Dedifferentiated amniotic fluid mesenchymal stem cell (primary cell): ENCODE results near the gene COA8.
"Not testable (repeated sequence)": the region's sequence is repeated elsewhere in the genome, so short reads cannot be mapped to it uniquely, and the experiment has no call there.

Source experiments
- DNase-seq: peaks from one replicate; pipeline ENCODE4 v3.0.0-alpha.2; 2016; ENCODE audit errors: extremely low spot score

The COA8 gene

DNA sequence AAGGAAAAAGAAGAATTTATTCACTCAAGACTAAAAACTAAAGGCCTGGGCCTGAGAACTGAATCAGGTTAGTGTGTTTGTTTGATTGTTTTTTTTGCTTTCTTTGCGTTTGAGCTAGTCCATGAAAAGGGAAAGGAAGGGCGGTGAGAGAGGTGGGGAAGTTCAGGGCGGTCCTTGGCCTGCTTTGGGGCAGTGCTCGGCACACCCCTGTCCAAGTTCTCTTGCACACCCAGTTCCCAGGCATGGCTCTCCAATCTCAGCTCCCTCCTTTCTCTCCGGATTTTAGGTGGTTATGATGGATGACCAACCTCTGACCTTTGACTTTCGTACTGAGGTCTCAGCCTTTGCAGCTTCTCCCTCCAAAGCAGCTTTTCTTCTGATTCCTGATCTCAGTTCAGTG is 11.3 kb downstream of the COA8 start:
- no peak for DNase-seq

GRCh38 chr14:103574707-103575285 is 12.0 kb downstream of the COA8 start:
- no peak for DNase-seq

DNA sequence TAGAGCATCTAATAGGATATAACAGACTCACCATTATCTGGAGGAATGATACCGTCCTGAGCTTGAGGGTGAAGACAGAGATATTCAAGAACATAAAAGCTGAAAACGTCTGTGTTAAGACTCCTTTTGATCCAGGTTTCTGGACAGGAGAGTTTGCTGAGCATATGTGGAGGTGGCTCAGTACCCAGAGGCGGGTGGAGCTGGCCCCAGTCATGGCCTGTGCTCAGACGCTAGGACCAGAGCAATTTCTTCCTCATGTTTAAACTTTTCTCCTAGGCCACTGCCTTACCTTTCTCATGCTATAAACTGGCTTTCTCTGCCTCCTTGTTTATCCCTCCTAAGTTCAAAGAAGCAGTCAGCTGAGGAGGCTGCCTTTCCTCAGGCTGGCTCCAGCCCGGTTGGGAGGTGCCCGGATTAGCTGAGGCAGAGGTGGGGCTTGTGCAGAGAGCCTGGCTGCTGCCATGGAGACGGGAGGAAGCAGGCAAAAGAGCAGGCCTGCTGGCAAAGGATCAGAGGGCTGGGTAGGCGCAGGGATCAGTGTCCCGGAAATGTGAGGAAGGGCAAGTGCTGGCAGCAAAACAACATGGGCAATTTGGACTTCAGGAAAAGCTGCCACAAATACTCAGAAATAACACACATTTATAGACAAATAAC is 13.7 kb downstream of the COA8 start:
- DNase-seq = peak; percentile 89

- no peak for DNase-seq
These were observed 15.8 kb downstream of the COA8 start for GRCh38 chr14:103578401-103579075.

DNA sequence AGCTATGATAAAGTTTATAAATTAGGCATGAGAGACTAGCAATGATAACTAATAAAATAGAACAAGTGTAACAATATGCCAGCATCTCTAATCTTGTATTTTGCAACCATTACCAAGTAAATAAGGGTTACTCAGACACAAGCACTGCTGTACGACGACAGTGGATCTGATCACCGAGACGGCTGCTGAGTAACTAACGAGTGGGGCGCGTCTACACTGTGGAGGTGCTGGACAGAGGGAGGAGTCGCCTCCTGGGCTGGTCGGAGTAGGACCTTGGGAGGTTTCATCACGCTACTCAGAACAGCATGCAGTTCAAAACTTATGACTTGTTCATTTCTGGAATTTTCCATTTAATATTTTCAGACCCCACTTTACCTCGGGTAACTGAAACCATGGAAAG is 18.4 kb downstream of the COA8 start:
- DNase-seq = no peak

- no peak for DNase-seq
These were observed 19.4 kb downstream of the COA8 start for GRCh38 chr14:103581954-103582703.

- no peak for DNase-seq
These were observed 21.7 kb downstream of the COA8 start for GRCh38 chr14:103584326-103584915.

GRCh38 chr14:103593577-103593976 is 30.8 kb downstream of the COA8 start:
- DNase-seq = no peak

GRCh38 chr14:103594265-103594664 is 31.5 kb downstream of the COA8 start:
- DNase-seq = peak; percentile 50

DNA sequence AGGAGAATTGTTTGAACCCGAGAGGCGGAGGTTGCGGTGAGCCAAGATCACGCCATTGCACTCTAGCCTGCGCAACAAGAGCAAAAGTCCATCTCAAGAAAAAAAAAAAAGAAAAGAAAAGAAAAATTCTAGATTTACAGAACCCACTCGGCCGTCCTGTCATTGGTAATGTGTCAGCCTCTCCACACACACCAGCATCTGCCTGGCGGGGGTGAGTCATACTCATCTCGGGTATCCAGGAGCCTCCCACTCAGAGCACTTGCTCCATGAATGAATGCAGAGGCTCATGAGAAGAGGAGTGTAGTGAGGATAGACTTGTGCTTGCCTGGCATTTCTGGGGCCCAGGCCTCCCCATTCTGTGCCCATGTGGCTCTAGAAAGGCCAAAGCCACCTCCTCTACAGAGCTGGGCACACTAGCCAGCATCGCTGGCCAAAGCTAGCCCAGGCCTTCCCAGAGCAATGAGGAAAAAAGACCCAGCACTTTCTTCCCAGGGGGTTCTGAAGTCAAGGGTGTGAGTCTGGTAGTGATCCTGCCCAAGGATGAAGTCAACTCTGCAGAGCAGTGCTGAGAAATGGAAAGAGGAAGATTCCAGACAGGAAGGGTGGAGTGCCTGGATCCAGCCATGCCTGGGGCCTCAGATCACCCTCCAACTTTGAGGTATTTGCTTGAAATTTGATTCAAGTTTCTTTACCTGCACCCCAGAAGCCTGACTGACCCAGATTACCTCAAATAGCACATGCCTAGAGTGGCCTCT is 35.0 kb downstream of the COA8 start:
- peak; percentile 85 for DNase-seq

DNA sequence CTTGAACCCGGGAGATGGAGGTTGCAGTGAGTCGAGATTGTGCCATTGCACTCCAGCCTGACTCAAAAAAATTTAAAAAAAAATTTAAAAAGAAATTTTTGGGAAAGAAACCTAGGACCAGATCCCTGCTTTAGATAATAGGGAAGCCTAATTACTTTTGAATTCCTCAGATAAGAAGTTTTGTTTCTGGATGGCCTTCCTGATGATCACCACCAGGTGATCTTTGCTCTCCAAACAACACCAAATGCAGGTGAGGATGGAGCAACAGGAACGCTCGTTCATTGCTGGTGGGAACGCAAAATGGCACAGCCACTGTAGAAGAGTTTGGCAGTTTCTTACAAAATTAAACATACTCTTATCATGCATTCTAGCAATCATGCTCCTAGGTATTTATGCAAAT is 37.7 kb downstream of the COA8 start:
- DNase-seq = no peak

DNA sequence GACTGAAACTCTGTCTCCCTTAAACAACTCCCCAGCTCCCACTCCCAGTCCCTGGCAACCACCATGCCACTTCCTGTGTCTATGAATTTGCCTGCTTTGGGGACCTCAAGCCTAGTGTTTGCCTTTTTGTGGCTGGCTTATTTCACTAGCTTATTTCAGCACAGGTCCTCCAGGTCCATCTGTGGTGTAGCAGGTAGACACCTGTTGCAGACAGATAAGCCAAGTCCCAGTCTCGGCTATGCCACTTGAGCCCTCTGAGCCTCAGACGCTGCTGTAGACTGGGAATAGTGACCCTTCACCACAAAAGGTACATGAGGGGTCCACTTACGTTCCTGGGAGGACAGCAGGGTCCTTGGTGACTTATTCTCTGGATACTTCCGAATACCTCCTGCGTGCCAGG is 41.9 kb downstream of the COA8 start:
- DNase-seq = no peak

DNA sequence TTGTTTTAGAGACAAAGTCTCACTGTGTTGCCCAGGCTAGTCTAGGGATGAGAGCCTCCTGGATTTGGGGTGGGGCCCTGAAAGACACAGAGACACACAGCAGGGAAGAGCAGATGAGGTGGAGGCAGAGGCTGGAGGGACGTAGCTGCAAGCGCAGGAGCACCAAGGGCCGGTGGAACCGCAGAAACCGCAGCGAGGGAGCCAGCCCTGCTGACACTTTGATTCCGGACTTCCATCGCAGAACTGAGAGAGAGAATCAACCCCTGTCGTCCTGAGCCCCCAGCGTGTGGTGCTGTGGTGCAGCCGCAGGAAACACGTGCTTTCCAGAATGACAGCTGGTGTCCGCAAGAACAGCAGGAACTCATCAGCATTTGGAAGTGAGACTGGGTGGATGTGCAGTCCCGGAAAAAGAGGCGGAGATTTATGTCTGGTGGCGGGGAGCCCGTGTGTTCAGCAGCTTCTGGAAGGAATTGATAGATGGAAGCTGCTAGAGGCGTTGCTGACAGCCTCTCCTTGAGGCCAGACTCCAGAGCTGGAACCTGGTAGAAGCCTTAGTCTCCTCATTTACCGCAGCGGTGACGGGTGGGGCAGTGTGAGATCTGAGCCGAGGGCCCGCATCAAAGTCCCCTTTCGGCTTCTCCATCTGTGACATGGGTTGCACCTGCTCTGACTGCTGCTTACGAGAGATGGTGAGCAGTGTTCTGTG is 44.4 kb downstream of the COA8 start:
- peak; percentile 68 for DNase-seq

DNA sequence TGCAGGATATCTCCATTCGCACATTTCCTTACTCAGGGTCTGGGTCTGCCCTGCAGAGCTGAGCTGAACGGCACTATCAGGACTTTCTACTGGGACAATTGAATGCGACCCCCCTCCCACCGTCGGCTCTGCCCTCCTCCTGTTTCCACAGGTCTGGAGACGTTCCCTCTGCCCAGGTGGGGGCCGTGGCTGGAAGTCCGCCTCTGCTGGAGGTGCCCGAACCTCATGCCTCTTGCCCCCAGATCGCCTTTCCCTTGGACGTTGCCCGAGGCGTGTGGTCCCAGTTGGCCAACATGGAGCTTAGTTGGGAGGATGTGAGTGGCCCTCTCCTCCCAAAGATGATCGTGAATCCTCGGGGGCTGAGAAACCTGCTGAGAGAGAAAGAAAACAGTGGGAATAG is 45.1 kb downstream of the COA8 start:
- DNase-seq = no peak

- DNase-seq = not testable (repeated sequence)
These were observed 46.3 kb downstream of the COA8 start for GRCh38 chr14:103609081-103609480.

- DNase-seq = no peak
These were observed 48.5 kb downstream of the COA8 start for GRCh38 chr14:103611215-103611614.

GRCh38 chr14:103613517-103613916 is 50.8 kb downstream of the COA8 start:
- no peak for DNase-seq

DNA sequence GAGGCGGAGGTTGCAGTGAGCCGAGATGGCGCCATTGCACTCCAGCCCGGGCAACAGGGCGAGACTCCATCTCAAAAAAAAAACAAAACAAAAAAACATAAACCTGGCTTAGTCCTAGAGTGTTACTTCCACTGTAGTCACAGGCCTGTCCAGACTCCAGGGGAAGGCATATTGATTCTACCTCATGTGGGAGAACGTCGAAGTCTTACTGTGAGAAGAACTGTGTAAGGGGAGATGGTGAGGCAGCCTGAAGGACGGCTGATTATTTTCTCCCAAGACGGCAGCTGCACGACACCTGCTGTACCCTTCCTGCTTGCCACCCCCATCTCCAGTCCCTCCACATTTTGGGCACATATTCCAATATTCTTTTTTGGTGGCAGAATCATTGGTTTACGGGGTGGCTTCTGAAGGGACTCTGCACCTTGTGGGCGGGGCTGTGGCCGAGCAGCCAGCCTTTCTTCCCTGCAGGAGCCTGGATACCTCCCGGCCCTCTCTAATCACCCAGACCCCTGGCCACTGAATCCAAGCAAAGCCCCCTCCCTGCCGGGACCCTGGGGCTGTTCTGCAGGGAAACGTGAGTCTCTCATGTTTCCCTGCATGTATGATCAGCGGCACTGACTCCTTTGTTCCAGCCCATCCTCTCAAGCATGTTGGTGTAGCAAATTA is 54.0 kb downstream of the COA8 start:
- no peak for DNase-seq

DNA sequence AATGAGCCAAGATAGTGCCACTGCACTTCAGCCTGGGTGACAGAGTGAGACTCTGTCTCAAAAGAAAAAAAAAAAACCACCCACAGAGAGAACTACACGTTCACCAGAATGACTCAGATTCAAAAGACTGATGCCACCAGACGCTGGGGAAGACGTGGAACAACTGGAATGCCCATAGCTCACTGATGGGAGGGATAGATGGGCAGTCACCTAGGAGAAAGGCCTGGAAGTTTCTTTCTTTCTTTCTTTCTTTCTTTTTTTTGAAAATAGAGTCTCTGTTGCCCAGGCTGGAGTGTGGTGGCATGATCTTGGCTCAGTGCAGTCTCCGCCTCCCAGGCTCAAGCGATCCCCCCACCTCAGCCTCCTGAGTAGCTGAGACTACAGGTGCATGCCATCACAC is 56.3 kb downstream of the COA8 start:
- DNase-seq = no peak

DNA sequence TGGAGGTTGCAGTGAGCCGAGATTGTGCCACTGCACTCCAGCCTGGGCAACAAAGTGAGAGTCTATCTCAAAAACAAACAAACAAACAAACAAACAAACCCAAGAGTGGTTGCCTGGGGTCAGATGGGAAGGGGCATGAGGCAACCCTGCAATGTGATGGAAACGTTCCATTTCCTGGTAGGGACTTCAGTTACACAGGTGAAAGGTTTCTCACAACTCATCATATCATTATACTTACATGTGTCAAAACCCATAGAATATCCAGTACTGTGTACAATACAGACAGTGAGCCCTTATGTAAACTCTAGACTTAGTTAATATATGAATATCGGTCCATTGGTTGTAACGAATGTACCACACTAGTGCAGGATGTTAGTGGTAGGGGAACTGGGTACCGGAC is 59.1 kb downstream of the COA8 start:
- no peak for DNase-seq
